HEK293 (cell line): ENCODE results near the gene CNN1.
A peak's percentile ranks its signal among the peaks of the same experiment; 100 is the strongest.

Source experiments
- EGR2 ChIP-seq: fragments of 450-650 bp; formaldehyde crosslinking; IDR thresholded peaks from 2 replicates; pipeline ENCODE4 v1.5.1; 2016; ENCODE audit warnings: low read depth, missing biosample characterization, missing genetic modification characterization
- HOXA7 ChIP-seq: sonication (generic); formaldehyde crosslinking; IDR thresholded peaks from 2 replicates; pipeline ENCODE4 v1.8.1; 2022; ENCODE audit warnings: missing genetic modification reagents, borderline replicate concordance
- KLF16 ChIP-seq: fragments of 450-650 bp; formaldehyde crosslinking; IDR thresholded peaks from 2 replicates; pipeline ENCODE4 v1.5.1; 2017; ENCODE audit warnings: missing biosample characterization, missing genetic modification characterization
- KLF9 ChIP-seq: fragments of 450-650 bp; formaldehyde crosslinking; IDR thresholded peaks from 2 replicates; pipeline ENCODE4 v1.5.1; 2016; ENCODE audit warnings: missing biosample characterization, missing genetic modification characterization, low read depth
- OVOL3 ChIP-seq: fragments of 450-650 bp; formaldehyde crosslinking; IDR thresholded peaks from 2 replicates; pipeline ENCODE4 v1.5.1; 2016; ENCODE audit warnings: missing biosample characterization, missing genetic modification characterization
- PRDM1 ChIP-seq: fragments of 450-650 bp; formaldehyde crosslinking; IDR thresholded peaks from 2 replicates; pipeline ENCODE4; 2016; ENCODE audit warnings: missing biosample characterization, missing genetic modification characterization
- REST ChIP-seq: fragments of 450-650 bp; formaldehyde crosslinking; IDR thresholded peaks from 2 replicates; pipeline ENCODE4 v1.5.1; 2016; ENCODE audit warnings: missing biosample characterization, missing genetic modification characterization
- SP3 ChIP-seq: fragments of 450-650 bp; formaldehyde crosslinking; IDR thresholded peaks from 2 replicates; pipeline ENCODE4 v1.5.1; 2016; ENCODE audit warnings: missing biosample characterization, missing genetic modification characterization
- ZFP3 ChIP-seq: fragments of 450-650 bp; formaldehyde crosslinking; IDR thresholded peaks from 2 replicates; pipeline ENCODE4 v1.5.1; 2016; ENCODE audit warnings: low read depth, missing biosample characterization, missing genetic modification characterization
- ZFP41 ChIP-seq: fragments of 450-650 bp; formaldehyde crosslinking; IDR thresholded peaks from 2 replicates; pipeline ENCODE4 v1.5.1; 2016; ENCODE audit warnings: missing biosample characterization, missing genetic modification characterization, borderline replicate concordance
- ZNF121 ChIP-seq: fragments of 450-650 bp; formaldehyde crosslinking; IDR thresholded peaks from 2 replicates; pipeline ENCODE4 v1.5.1; 2016; ENCODE audit warnings: missing biosample characterization, missing genetic modification characterization
- ZNF133 ChIP-seq: fragments of 450-650 bp; formaldehyde crosslinking; IDR thresholded peaks from 2 replicates; pipeline ENCODE4 v1.5.1; 2016; ENCODE audit warnings: missing biosample characterization, missing genetic modification characterization
- ZNF16 ChIP-seq: fragments of 450-650 bp; formaldehyde crosslinking; IDR thresholded peaks from 2 replicates; pipeline ENCODE4 v1.5.1; 2016; ENCODE audit warnings: low read depth, missing biosample characterization, missing genetic modification characterization
- ZNF18 ChIP-seq: fragments of 450-650 bp; formaldehyde crosslinking; IDR thresholded peaks from 2 replicates; pipeline ENCODE4 v1.5.1; 2016; ENCODE audit warnings: missing biosample characterization, missing genetic modification characterization
- ZNF2 ChIP-seq: fragments of 450-650 bp; formaldehyde crosslinking; IDR thresholded peaks from 2 replicates; pipeline ENCODE4 v1.5.1; 2016; ENCODE audit warnings: missing biosample characterization, missing genetic modification characterization
- ZNF26 ChIP-seq: fragments of 450-650 bp; formaldehyde crosslinking; IDR thresholded peaks from 2 replicates; pipeline ENCODE4 v1.5.1; 2016; ENCODE audit warnings: missing biosample characterization, missing genetic modification characterization
- ZNF335 ChIP-seq: fragments of 450-650 bp; formaldehyde crosslinking; conservative IDR thresholded peaks from 2 replicates; pipeline ENCODE4 v1.5.1; 2016; ENCODE audit warnings: missing biosample characterization, missing genetic modification characterization
- ZNF394 ChIP-seq: fragments of 450-650 bp; formaldehyde crosslinking; IDR thresholded peaks from 2 replicates; pipeline ENCODE4 v1.5.1; 2016; ENCODE audit warnings: missing biosample characterization, missing genetic modification characterization, mild to moderate bottlenecking, moderate library complexity, borderline replicate concordance
- ZNF514 ChIP-seq: fragments of 450-650 bp; formaldehyde crosslinking; IDR thresholded peaks from 2 replicates; pipeline ENCODE4 v1.5.1; 2016; ENCODE audit warnings: missing biosample characterization, missing genetic modification characterization
- ZNF518A ChIP-seq: fragments of 450-650 bp; formaldehyde crosslinking; conservative IDR thresholded peaks from 2 replicates; pipeline ENCODE4 v1.5.1; 2016; ENCODE audit warnings: low read depth, missing biosample characterization, missing genetic modification characterization
- ZNF530 ChIP-seq: fragments of 450-650 bp; formaldehyde crosslinking; IDR thresholded peaks from 2 replicates; pipeline ENCODE4 v1.5.1; 2016; ENCODE audit warnings: low read depth, missing biosample characterization, missing genetic modification characterization
- ZNF623 ChIP-seq: fragments of 450-650 bp; formaldehyde crosslinking; IDR thresholded peaks from 2 replicates; pipeline ENCODE4 v1.5.1; 2016; ENCODE audit warnings: missing biosample characterization, missing genetic modification characterization
- ZNF624 ChIP-seq: fragments of 450-650 bp; formaldehyde crosslinking; IDR thresholded peaks from 2 replicates; pipeline ENCODE4 v1.5.1; 2017; ENCODE audit warnings: missing biosample characterization, missing genetic modification characterization
- ZNF747 ChIP-seq: fragments of 450-650 bp; formaldehyde crosslinking; IDR thresholded peaks from 2 replicates; pipeline ENCODE4 v1.5.1; 2016; ENCODE audit warnings: missing biosample characterization, missing genetic modification characterization
- ZNF792 ChIP-seq: fragments of 450-650 bp; formaldehyde crosslinking; IDR thresholded peaks from 2 replicates; pipeline ENCODE4 v1.5.1; 2016; ENCODE audit warnings: missing biosample characterization, missing genetic modification characterization
- ZNF837 ChIP-seq: fragments of 450-650 bp; formaldehyde crosslinking; IDR thresholded peaks from 2 replicates; pipeline ENCODE4 v1.5.1; 2016; ENCODE audit warnings: missing biosample characterization, missing genetic modification characterization
- ZSCAN30 ChIP-seq: fragments of 450-650 bp; IDR thresholded peaks from 2 replicates; pipeline ENCODE4 v1.5.1; 2018; ENCODE audit warnings: missing biosample characterization, mild to moderate bottlenecking, missing genetic modification characterization, moderate library complexity
- ZSCAN4 ChIP-seq: fragments of 450-650 bp; formaldehyde crosslinking; IDR thresholded peaks from 2 replicates; pipeline ENCODE4 v1.5.1; 2017; ENCODE audit warnings: missing biosample characterization, missing genetic modification characterization

Gene CNN1

GRCh38 chr19:11535792-11536595 lies 2.7 kb upstream of the CNN1 start (continued):
- TF ChIP-seq ZNF18: no peak
- no peak for TF ChIP-seq ZFP41 (tag by site-specific recombination)
- peak; percentile 91 for TF ChIP-seq ZSCAN30
- TF ChIP-seq PRDM1 (tag by site-specific recombination): no peak
- TF ChIP-seq OVOL3 (tag by site-specific recombination): no peak
- no peak for TF ChIP-seq ZNF623 (tag by site-specific recombination)
- no peak for TF ChIP-seq ZNF26 (tag by site-specific recombination)
- TF ChIP-seq ZNF518A (tag by site-specific recombination): no peak
- TF ChIP-seq ZNF133: no peak
- 0 out of 2 replicates have a peak, but pooled peaks have one; percentile 21 for TF ChIP-seq ZSCAN4 (tag by site-specific recombination)
- TF ChIP-seq SP3 (tag by site-specific recombination): peak; percentile 82
- TF ChIP-seq ZNF16 (tag by site-specific recombination): no peak
- TF ChIP-seq ZNF121: no peak
- 0 out of 2 replicates have a peak, but pooled peaks have one; percentile 49 for TF ChIP-seq ZNF2 (tag by site-specific recombination)
- TF ChIP-seq ZFP3 (tag by site-specific recombination): no peak
- TF ChIP-seq EGR2 (tag by site-specific recombination): peak; percentile 44; the same call in 1 of the 2 replicates
- TF ChIP-seq ZNF837 (tag by site-specific recombination): no peak
- no peak for TF ChIP-seq ZNF530 (tag by site-specific recombination)
- no peak for TF ChIP-seq REST (tag by site-specific recombination)
- no peak for TF ChIP-seq HOXA7 (CRISPR knock-in tag)
- no peak; the same call in 1 of the 2 replicates for TF ChIP-seq ZNF792 (tag by site-specific recombination)
- TF ChIP-seq ZNF747 (tag by site-specific recombination): no peak
- TF ChIP-seq ZNF394: 0 out of 2 replicates have a peak, but pooled peaks have one; percentile 14
- peak; percentile 94 for TF ChIP-seq KLF9 (tag by site-specific recombination)
- no peak for TF ChIP-seq ZNF514
- TF ChIP-seq ZNF624 (tag by site-specific recombination): no peak
- TF ChIP-seq ZNF335: peak; percentile 67
- TF ChIP-seq KLF16: peak; percentile 88
